H9 (cell line): ENCODE data around the gene KCTD6. TPM values are rescaled to one million over a fixed set of nuclear protein-coding genes. Genes with fewer than 3 reads are reported as not detected.

Source experiments
- DNase-seq: peaks from one replicate; pipeline ENCODE4 v3.0.0-alpha.2; 2017
- H2AFZ ChIP-seq: one replicate; pipeline ENCODE4 v1.6.1; 2013; ENCODE audit warnings: mild to moderate bottlenecking, low read length, control low read depth, moderate library complexity
- H2AK5ac ChIP-seq: 2 replicates; pipeline ENCODE4 v1.6.1; 2013; ENCODE audit warnings: low read length, control low read depth, mixed read lengths; ENCODE audit not compliant: insufficient read length
- H2BK120ac ChIP-seq: one replicate; pipeline ENCODE4 v1.6.1; 2013; ENCODE audit warnings: low read depth, mild to moderate bottlenecking, low read length, control low read depth, inconsistent platforms; ENCODE audit not compliant: poor library complexity, severe bottlenecking
- H2BK12ac ChIP-seq: 2 replicates; pipeline ENCODE4 v1.6.1; 2013; ENCODE audit warnings: low read length, control low read depth, mixed read lengths, low read depth; ENCODE audit not compliant: insufficient read length
- H2BK15ac ChIP-seq: 2 replicates; pipeline ENCODE4 v1.6.1; 2013; ENCODE audit warnings: low read depth, low read length, control low read depth
- H2BK20ac ChIP-seq: one replicate; pipeline ENCODE4 v1.6.1; 2013; ENCODE audit warnings: low read depth, mild to moderate bottlenecking, low read length, control low read depth, inconsistent platforms; ENCODE audit not compliant: poor library complexity, severe bottlenecking
- H2BK5ac ChIP-seq: 2 replicates; pipeline ENCODE4 v1.6.1; 2013; ENCODE audit warnings: low read length, control low read depth, mixed read lengths; ENCODE audit not compliant: insufficient read length
- H3K14ac ChIP-seq: 2 replicates; pipeline ENCODE4 v1.6.1; 2013; ENCODE audit warnings: low read length, control low read depth; ENCODE audit not compliant: insufficient read depth
- H3K18ac ChIP-seq: 2 replicates; pipeline ENCODE4 v1.6.1; 2013; ENCODE audit warnings: low read depth, mild to moderate bottlenecking, mixed read lengths, low read length, control low read depth; ENCODE audit not compliant: insufficient read length
- H3K23ac ChIP-seq: 2 replicates; pipeline ENCODE4 v1.6.1; 2013; ENCODE audit warnings: low read length, control low read depth, mixed read lengths, low read depth; ENCODE audit not compliant: insufficient read length
- H3K23me2 ChIP-seq: 2 replicates; pipeline ENCODE4 v1.6.1; 2013; ENCODE audit warnings: low read depth, mild to moderate bottlenecking, mixed read lengths, low read length, control low read depth; ENCODE audit not compliant: insufficient read length, poor library complexity, severe bottlenecking
- H3K27ac ChIP-seq: 2 replicates; pipeline ENCODE4 v1.5.1; 2013; ENCODE audit warnings: low read length, control low read depth, mixed read lengths, low read depth; ENCODE audit not compliant: insufficient read length
- H3K27me3 ChIP-seq: 2 replicates; pipeline ENCODE4 v1.6.1; 2013; ENCODE audit warnings: low read length, control low read depth, inconsistent platforms; ENCODE audit not compliant: insufficient read depth
- H3K4ac ChIP-seq: 2 replicates; pipeline ENCODE4 v1.6.1; 2013; ENCODE audit warnings: low read depth, mild to moderate bottlenecking, control low read depth, inconsistent platforms, low read length, moderate library complexity
- H3K4me1 ChIP-seq: 2 replicates; pipeline ENCODE4 v1.6.1; 2013; ENCODE audit warnings: low read length, control low read depth, inconsistent platforms; ENCODE audit not compliant: insufficient read depth
- H3K4me2 ChIP-seq: 2 replicates; pipeline ENCODE4 v1.6.1; 2013; ENCODE audit warnings: low read length, control low read depth, mixed read lengths; ENCODE audit not compliant: insufficient read length, insufficient read depth
- H3K56ac ChIP-seq: 2 replicates; pipeline ENCODE4 v1.6.1; 2013; ENCODE audit warnings: low read depth, mild to moderate bottlenecking, mixed read lengths, low read length, control low read depth; ENCODE audit not compliant: insufficient read length
- H3K79me1 ChIP-seq: 2 replicates; pipeline ENCODE4 v1.6.1; 2013; ENCODE audit warnings: low read depth, mild to moderate bottlenecking, moderate library complexity, low read length, control low read depth, inconsistent platforms; ENCODE audit not compliant: insufficient read depth, poor library complexity, severe bottlenecking
- H3K79me2 ChIP-seq: 2 replicates; pipeline ENCODE4 v1.6.1; 2013; ENCODE audit warnings: low read length, control low read depth, inconsistent platforms; ENCODE audit not compliant: insufficient read depth
- H3K9ac ChIP-seq: 2 replicates; pipeline ENCODE4 v1.6.1; 2013; ENCODE audit warnings: low read length, control low read depth, mixed read lengths; ENCODE audit not compliant: insufficient read length; ENCODE audit errors: extremely low read depth
- H3K9me3 ChIP-seq: one replicate; pipeline ENCODE4 v1.6.1; 2013; ENCODE audit warnings: low read depth, low read length, inconsistent platforms; ENCODE audit not compliant: control insufficient read depth
- H3T11ph ChIP-seq: one replicate; pipeline ENCODE4 v1.6.1; 2013; ENCODE audit warnings: mild to moderate bottlenecking, low read length, control low read depth, inconsistent platforms
- H4K20me1 ChIP-seq: one replicate; pipeline ENCODE4 v1.6.1; 2013; ENCODE audit not compliant: control insufficient read depth, insufficient read length, insufficient read depth
- H4K5ac ChIP-seq: 2 replicates; pipeline ENCODE4 v1.6.1; 2013; ENCODE audit warnings: low read depth, mild to moderate bottlenecking, mixed read lengths, low read length, control low read depth; ENCODE audit not compliant: insufficient read length
- H4K8ac ChIP-seq: replicated peaks from 2 replicates; pipeline ENCODE4 v1.6.1; 2013; ENCODE audit warnings: low read length, control low read depth, mixed read lengths, low read depth; ENCODE audit not compliant: insufficient read length
- H4K91ac ChIP-seq: 2 replicates; pipeline ENCODE4 v1.6.1; 2013; ENCODE audit warnings: low read depth, mild to moderate bottlenecking, moderate library complexity, mixed read lengths, low read length, control low read depth; ENCODE audit not compliant: insufficient read length
- H3K27ac Mint-ChIP-seq, 3 experiments: 2 replicates in 2 of 3; 3 replicates in 1 of 3; pipeline ENCODE4 v1.8.0; 2020 to 2021; ENCODE audit warnings: mixed read lengths in 3 of 3, mild to moderate bottlenecking in 1 of 3, moderate library complexity in 1 of 3
- H3K27me3 Mint-ChIP-seq: 2 replicates; pipeline ENCODE4 v1.8.0; 2021; ENCODE audit warnings: low read depth, mild to moderate bottlenecking, moderate library complexity, mixed read lengths
- H3K36me3 Mint-ChIP-seq, 3 experiments: 2 replicates in 2 of 3; 3 replicates in 1 of 3; pipeline ENCODE4 v1.8.0; 2020 to 2021; ENCODE audit warnings: low read depth in 3 of 3, mixed read lengths in 3 of 3; ENCODE audit not compliant: insufficient read depth in 1 of 3
- H3K4me1 Mint-ChIP-seq, 2 experiments: 2 replicates each; pipeline ENCODE4 v1.8.0; 2020; ENCODE audit warnings: mixed read lengths in 2 of 2
- H3K4me3 Mint-ChIP-seq, 2 experiments: 2 replicates in 1 of 2; 3 replicates in 1 of 2; pipeline ENCODE4 v1.8.0; 2020 to 2021; ENCODE audit warnings: mild to moderate bottlenecking in 2 of 2, mixed read lengths in 2 of 2, moderate library complexity in 1 of 2
- H3K9me3 Mint-ChIP-seq, 2 experiments: 2 replicates in 1 of 2; 3 replicates in 1 of 2; pipeline ENCODE4 v1.8.0; 2020; ENCODE audit warnings: mild to moderate bottlenecking in 2 of 2, mixed read lengths in 2 of 2, moderate library complexity in 1 of 2
- CTCF ChIP-seq: fragments of 200-600 bp; sonication (generic); conservative IDR thresholded peaks from 3 replicates; pipeline ENCODE4 v1.8.0; 2021; ENCODE audit warnings: antibody characterized with exemption, mild to moderate bottlenecking
- WGBS: extraction: QIAGEN DNeasy Blood & Tissue Kit; methylation state at CpG from one replicate; pipeline ENCODE4 v1.1.7; 2013; ENCODE audit warnings: missing lambda C conversion rate, low lambda C conversion rate, mixed read lengths; ENCODE audit not compliant: insufficient read length; ENCODE audit errors: extremely low coverage; 5-methylcytosine and 5-hydroxymethylcytosine counted together
- total RNA-seq: library from RNA; stranded (reverse); gene quantifications from 2 replicates; pipeline ENCODE4 v1.2.1, GENCODE V29; 2021

KCTD6 gene
- total RNA-seq, 1 experiment from 2014 or later, result 14.2 TPM

- Mint-ChIP-seq H3K27me3 (peaks cover 2% of the 10 kb centered on the region; the same call in 1 of the 2 replicates), H3K36me3 (no peaks in the 10 kb centered on the region), H3K4me3 (no peak overlapping the region), H3K9me3 (no peaks in the 10 kb centered on the region), H3K27ac (peak overlapping the region in 1 of 3 experiments; percentile 71; a peak in 1 of 7 replicates), H3K4me1 (peaks cover 19 to 23% of the 10 kb centered on the region in 2 experiments)
- Histone ChIP-seq H3K18ac (no peak overlapping the region), H3K27me3 (no peaks in the 10 kb centered on the region), H4K5ac (no peak overlapping the region), H3T11ph (no peak overlapping the region), H2BK5ac (no peak overlapping the region), H3K56ac (no peak overlapping the region), H2AFZ (no peak overlapping the region), H4K8ac (no peak overlapping the region), H3K79me1 (no peaks in the 10 kb centered on the region), H3K4ac (no peak overlapping the region), H3K9me3 (no peaks in the 10 kb centered on the region), H3K27ac (no peak overlapping the region), H4K91ac (no peak overlapping the region), H3K9ac (no peak overlapping the region), H3K4me2 (no peak overlapping the region), H3K4me1 (peaks cover 6% of the 10 kb centered on the region), H3K14ac (no peak overlapping the region), H2AK5ac (no peak overlapping the region), H2BK12ac (no peak overlapping the region), H2BK20ac (no peak overlapping the region), H2BK15ac (no peak overlapping the region), H4K20me1 (no peaks in the 10 kb centered on the region), H3K23ac (no peak overlapping the region), H3K23me2 (no peaks in the 10 kb centered on the region), H3K79me2 (no peaks in the 10 kb centered on the region), H2BK120ac (no peak overlapping the region)
- DNase-seq, result no peak
- WGBS, result no CpG with 5 or more reads among the region's 1 CpG
- no peak for TF ChIP-seq CTCF
These were observed 18.6 kb upstream of the KCTD6 start for GRCh38 chr3:58473275-58473674.
